ENCODE results near the gene MYO10.
"Not testable (repeated sequence)": the region's sequence is repeated elsewhere in the genome, so short reads cannot be mapped to it uniquely, and the experiment has no call there.

The MYO10 gene

DNA sequence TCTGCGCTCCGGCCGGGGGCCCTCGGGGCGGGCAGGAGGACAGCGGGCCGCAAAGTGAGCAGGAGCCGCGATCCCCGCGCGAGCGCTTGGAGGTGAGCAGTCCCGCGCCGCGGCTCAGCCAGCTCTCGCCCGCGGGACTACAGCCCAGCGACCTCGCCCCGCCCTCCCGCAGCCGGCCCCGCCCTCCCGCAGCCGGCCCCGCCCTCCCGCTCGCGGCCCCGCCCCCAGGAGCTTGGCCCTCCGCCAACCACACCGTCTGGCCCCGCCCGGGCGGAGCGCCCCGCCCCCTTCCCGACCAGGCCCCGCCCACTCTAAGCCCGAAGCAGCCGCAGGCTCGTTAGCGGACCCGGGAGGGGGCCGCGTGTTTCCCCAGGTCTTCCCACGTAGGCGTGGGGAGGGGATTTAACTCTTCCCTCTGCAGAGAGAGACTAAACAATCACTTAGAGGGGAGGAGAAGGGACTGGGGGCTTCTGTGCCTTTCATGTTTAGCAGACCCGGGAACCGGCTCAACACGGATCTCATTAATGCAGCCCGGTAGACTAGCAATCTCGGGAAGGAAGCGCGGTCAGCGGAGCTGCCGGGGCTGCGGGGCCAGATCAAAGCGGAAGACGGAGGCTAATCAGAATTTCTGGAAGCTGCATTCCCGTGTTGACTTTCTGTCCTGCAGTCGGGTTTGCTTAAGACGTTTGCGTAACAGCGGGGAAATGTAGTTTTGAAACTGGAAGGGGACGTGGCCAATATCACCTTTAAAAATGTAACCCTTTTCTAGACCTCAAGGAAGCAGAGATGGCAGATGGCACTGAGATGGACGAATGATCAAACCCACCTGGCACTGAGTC is at the start of gene MYO10:
Gene MYO10, minus strand, starts transcription at position 139 of the 839 bp plus-strand sequence. CDS start 480 bp downstream, outside the sequence.
- DNase-seq (ENCODE audit: low read depth): no peak
- TF ChIP-seq, protein P1, sequence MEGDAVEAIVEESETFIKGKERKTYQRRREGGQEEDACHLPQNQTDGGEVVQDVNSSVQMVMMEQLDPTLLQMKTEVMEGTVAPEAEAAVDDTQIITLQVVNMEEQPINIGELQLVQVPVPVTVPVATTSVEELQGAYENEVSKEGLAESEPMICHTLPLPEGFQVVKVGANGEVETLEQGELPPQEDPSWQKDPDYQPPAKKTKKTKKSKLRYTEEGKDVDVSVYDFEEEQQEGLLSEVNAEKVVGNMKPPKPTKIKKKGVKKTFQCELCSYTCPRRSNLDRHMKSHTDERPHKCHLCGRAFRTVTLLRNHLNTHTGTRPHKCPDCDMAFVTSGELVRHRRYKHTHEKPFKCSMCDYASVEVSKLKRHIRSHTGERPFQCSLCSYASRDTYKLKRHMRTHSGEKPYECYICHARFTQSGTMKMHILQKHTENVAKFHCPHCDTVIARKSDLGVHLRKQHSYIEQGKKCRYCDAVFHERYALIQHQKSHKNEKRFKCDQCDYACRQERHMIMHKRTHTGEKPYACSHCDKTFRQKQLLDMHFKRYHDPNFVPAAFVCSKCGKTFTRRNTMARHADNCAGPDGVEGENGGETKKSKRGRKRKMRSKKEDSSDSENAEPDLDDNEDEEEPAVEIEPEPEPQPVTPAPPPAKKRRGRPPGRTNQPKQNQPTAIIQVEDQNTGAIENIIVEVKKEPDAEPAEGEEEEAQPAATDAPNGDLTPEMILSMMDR (conservative IDR thresholded peaks at IDR 0.05; ENCODE audit: low read depth, low read length): no peak
- peak within 1 kb of the TSS; percentile 90 for H3K4me3 ChIP-seq (ENCODE audit: low read length)

DNA sequence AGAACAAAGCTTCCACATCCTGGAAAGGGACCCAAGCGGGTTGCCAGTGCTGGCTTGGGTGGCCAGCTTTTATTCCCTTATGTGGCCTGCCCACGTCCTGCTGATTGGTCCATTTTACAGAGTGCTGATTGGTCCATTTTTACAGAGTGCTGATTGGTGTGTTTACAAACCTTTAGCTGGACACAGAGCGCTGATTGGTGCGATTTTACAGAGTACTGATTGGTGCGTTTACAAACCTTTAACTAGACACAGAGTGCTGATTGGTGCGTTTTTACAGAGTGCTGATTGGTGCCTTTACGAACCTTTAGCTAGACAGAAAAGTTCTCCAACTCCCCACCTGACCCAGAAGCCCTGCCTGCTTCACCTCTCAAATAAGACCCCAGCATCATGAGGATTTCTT is 49.2 kb upstream of the MYO10 start:
- not testable (repeated sequence) for DNase-seq (ENCODE audit: low read depth); H3K4me3 ChIP-seq (ENCODE audit: low read length)

DNA sequence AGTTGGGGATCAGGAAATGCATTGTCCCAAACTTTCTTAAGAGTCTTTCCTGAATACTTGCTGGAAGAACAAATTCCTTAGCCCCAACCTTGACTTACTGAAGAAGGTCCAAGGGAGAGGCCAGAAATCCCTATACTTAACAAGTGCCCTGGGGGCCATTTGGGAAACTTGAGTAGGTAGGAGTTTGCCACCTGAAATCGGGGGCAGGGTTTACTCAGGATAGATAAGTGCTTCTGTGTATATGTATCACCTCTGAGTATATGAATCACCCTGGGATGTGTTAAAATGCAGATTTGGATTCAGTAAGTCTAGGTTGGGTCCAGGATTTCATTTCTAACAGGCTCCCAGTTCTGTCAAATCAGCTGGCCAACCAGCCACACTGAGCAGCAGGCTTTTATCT is 47.9 kb upstream of the MYO10 start:
- no peak for DNase-seq (ENCODE audit: low read depth)

DNA sequence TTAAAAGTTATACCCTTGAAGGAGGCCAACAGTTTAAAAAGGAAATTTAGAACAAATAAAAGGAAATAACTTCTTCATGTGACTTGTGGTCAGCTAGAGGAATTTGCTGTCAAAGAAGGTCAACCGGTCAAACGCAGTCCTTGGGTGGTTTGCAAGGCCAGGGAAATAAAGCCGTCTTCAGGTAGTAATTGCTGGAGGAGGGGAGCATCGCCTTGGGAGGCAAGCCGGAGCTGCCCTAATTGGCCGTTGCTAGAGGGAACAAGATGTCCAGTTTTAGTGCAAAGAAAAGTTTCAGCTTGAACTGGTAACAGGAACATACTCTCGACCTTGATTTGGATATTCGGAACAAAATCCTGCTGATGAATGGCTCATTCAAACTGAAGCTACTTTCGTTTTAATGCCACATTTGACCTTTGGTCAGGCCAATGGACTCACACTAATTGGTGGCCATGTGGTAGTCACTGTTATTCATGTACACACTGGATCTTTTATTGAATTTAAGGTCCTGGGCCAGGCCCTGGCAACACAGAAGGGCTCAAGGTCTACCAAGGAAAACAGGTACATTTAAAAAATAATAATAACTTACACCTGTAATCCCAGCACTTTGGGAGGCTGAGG is 47.0 kb upstream of the MYO10 start:
- TF ChIP-seq, protein P1 (conservative IDR thresholded peaks at IDR 0.05; ENCODE audit: low read depth, low read length): no peak
- no peak overlapping the region for H3K4me3 ChIP-seq (ENCODE audit: low read length)
- DNase-seq (ENCODE audit: low read depth): peak; percentile 44

More for the DNA sequence above, 47.9 kb upstream of the MYO10 start:
- TF ChIP-seq, protein P1 (conservative IDR thresholded peaks at IDR 0.05; ENCODE audit: low read depth, low read length): no peak
- H3K4me3 ChIP-seq (ENCODE audit: low read length): no peak overlapping the region

DNA sequence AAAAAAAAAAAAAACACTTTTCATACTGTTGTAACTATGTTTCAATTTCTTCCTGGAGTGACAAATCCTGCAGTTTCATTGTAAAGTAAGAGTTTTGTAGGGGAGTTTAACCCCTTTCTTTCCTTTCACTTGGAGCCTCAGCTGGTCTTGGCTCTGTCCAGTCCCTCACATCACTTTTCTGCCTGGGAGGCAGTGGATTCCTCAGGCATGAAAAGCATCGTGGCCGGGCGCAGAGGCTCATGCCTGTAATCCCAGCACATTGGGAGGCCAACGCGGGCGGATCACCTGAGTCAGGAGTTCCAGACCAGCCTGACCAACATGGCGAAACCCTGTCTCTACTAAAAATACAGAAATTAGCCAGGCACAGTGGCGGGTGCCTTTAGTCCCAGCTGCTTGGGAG is 45.6 kb upstream of the MYO10 start:
- H3K4me3 ChIP-seq (ENCODE audit: low read length): no peak overlapping the region
- no peak for DNase-seq (ENCODE audit: low read depth)
- TF ChIP-seq, protein P1 (conservative IDR thresholded peaks at IDR 0.05; ENCODE audit: low read depth, low read length): no peak

DNA sequence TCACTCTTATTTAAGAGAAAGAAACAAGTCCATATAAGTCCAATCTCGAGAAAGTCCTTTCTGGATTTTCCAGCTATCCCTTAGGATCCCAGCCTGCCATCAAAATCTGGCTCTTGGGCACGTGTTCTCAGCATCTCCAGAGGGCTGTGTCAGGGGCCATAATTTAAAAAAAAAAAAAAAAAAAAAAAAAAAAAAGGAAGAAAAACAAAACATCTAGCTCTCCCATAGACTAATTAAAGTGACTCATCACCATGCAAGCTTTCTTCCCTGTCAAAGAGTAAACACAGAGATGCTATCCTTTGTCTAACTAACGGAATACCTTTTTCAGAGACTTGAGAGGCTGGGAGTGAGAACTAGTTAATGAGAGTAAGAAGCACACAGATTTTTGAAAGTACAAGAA is 44.9 kb upstream of the MYO10 start:
- DNase-seq (ENCODE audit: low read depth): no peak
- H3K4me3 ChIP-seq (ENCODE audit: low read length): no peak overlapping the region
- TF ChIP-seq, protein P1 (conservative IDR thresholded peaks at IDR 0.05; ENCODE audit: low read depth, low read length): no peak

DNA sequence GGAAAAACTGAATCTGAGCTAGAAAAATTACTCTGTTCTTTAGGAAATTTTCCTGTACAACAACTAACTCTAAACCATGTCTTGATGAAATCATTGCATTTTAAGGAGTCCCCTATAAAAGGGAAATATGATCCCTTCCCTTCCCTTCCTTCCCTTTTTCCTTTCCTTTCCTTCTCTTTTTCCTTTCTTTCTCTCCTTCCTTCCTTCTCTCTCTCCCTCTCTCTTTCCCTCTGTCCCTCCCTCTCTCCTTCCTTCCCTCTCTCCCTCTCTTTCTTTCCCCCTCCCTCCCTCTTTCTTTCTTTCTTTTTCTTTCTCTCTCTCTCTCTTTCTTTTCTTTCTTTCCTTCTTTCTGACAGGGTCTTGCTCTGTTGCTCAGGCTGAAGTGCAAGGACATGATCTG is 42.2 kb upstream of the MYO10 start:
- no peak for DNase-seq (ENCODE audit: low read depth)
- TF ChIP-seq, protein P1 (conservative IDR thresholded peaks at IDR 0.05; ENCODE audit: low read depth, low read length): no peak
- no peak overlapping the region for H3K4me3 ChIP-seq (ENCODE audit: low read length)
